Measurements from ENCODE around the gene ERMP1.

The ERMP1 gene

DNA sequence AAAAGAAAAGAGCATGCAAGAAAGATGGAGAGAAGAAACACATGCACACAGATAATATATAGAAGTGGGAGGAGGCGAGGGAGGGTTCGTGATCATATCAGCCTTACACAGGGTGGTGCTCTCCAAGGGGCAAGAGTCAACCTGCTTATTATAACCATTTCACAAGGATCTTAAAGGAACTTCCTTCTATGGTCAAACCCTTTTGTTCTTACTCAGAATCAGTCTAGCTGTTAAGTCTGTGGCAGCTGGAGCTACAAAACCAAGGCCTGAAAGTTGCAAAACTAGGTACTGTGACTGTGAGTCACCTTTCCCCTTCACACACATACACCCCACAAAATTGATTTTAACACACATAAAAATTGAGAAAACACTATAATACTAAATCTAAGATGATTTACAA, 18.5 kb upstream of the ERMP1 start:
- DNase-seq, result no peak

DNA sequence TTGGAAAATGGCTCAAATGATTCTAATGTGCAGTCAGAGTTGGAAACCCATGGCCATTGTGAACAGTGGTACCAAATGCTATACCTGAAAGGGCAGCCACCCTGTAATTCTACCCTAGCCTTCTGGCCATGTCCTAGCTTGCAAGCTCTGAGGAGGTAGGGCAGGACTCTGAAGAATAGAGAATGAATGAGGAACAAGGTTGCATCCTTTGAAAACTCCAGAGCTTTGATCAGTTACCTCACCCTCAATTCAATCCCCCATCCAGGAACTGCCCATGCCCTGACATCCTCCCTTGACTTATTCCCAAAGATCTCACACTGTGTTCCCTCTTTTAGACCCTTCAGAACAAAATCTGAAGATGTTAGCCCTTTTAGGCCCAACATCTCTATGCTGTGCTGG, 17.8 kb upstream of the ERMP1 start:
- DNase-seq, result no peak

DNA sequence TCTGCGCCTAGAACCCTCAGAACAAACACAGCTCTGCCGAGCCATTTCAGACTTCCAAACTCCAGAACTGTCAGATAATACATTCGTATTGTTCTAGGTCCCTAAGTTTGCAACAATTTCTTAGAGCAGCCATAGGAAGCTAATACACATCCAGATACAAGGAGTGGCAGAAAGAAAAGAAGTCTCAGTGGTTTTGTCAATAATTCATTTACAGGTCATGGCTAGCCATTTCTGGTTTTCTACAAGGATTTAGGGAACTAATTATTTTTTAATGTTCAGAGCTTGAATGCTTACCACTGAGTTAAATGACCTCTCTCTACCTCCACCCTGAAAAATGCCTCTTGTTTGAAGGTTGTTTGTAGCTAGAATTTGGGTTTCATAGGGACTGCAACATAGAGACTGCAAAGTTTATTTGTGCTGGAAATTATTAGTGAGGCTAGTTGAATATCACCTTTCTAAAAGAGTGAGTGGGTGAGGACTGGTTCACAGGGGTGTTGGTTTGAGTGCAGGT, 15.5 kb upstream of the ERMP1 start:
- no peak for DNase-seq

DNA sequence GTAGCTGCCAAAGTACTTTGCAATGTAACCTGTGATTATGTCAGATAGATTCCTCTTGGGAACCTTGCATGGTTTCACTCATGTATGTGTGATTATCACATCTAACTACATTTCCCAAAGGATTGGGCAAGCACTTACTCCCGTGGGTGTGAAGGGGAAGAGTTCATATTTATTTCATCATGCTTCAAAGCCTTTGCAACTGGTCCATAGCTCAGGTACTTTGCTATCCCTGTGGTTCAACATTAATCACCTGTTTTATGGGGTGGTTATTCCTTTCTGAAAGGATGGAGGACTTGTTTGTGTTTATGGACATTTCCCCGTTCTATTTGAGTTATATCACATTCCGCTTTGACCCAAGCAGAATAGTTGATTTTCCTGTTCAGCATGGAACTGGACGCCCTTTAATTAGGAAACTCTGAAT, 13.6 kb upstream of the ERMP1 start:
- no peak for DNase-seq

DNA sequence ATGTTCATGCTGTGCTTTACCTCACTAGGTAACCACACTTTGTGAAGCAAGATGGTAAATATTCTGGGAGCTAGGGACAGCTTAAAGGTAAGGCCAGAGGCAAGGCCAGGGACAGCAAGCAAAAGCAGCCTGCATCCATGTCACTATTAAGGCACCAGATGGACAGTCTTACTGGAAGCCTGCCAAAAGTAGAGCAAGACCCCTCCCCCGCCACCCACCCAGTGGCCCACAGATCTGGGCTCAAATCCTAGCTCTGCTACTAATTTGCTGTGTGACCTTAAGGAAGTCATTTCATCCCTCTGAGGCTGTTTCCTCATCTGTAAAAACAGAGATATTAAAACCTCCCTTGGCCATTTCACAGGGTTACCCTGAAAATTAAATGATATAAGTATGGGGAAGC, 13.2 kb upstream of the ERMP1 start:
- no peak for DNase-seq

DNA sequence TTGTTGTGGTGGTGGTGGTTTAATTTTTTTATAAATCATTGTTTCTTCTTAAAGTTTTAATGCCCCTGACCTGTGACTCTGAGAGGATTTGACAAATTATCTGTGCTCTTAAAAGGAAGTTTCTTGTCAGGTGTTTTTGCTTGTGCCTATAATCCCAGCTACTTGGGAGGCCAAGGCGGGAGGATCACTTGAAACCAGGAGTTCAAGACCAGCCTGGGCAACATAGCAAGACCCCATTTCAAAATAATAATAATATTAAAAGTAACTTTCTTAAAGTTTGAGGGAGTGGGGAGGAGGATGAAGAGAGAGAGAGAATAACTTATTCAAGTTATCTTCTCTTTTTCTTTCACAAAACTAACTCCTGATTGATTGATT, 12.2 kb upstream of the ERMP1 start:
- no peak for DNase-seq

DNA sequence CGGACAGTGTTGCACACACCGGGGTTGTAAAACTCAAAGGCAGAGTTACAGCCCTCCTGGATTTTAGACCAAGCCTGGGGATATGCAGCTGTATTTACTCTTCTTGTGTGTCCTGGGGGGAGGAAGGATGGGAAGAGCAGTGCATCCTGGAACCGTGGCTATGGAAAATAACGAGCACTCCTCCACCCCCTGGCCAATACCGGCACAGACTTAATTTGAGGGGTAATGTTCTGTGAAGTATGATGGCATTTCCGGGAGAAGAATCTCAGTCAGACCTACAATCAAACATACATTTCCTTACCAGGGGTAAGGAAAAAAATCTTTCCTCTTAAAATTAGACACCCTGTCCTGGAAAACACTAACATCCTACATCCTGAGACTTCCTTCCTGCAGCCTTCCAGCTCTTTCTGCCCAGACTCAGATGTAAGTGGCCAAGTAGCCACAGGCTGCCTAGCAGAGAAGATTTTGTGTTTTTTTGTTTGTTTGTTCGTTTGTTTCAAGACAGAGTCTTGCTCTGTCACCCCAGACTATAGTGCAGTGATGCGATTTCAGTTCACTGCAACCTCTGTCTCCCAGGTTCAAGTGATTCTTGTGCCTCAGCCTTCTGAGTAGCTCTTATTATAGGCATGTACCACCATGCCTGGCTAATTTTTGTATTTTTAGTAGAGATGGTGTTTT, 11.0 kb upstream of the ERMP1 start:
- DNase-seq, result no peak

DNA sequence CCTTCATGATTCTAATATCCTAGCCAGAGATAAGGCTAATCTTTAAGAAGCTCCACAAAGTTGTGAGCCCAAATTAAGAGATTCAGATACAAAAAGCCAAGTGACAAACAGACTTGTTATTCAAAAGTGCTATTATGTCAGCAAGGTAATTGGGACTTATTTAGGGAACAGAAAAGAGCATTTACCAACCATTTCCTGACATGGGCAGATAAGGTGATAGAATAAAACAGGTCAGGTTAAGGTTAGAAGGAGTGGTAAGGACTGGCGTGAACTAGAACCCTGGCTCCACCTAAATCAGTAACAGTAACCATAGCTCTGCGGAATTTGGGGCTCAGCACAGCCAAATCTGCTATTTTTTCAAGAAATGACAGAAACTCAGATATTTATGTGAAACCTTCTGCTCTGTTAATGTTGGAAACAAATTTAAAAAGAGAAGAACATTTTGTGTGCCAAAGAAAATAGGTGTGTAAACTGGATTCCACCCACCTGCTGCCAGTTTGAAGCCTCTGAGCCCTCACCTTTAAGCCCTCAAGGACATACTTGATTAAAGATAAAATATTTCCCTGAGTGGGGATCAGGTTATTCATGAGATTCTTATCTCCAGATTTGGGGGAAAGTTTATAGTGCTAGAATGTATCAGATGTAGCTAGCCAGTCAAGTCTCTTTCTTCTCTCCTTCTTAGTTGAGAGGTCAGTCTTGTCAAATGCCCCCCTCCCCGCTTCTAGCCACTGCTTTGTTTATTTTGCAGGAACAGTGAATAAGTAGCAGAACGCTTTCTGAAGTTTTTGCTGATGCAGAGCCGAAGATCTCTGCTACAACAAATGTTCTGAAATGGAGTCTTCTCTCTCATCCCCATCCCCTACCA, 10.2 kb upstream of the ERMP1 start:
- no peak for DNase-seq

DNA sequence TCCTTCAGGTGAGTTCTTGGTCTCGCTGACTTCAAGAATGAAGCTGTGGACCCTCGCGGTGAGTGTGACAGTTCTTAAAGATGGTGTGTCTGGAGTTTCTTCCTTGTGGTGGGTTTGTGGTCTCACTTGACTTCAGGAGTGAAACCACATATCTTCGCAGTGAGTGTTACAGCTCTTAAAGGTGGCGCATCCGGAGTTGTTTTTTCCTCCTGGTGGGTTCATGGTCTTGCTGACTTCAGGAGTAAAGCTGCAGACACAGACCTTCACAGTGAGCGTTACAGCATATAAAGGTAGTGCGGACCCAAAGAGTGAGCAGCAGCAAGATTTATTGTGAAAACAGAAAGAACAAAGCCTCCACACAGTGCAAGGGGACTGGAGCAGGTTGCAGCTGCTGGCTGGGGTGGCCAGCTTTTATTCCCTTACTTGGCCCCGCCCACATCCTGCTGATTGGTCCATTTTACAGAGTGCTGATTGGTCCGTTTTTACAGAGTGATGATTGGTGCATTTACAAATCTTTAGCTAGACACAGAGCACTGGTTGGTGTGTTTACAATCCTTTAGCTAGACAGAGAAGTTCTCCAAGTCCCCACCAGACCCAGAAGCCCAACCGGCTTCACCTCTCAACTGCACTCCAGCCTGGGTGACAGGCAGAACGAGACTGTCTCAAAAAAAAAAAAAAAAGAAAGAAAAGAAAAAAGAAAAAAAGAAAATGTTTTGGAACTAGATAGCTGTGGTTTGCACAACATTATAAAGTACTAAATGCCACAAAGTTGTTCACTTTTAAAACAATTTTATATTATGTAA, 9.1 kb upstream of the ERMP1 start:
- no peak for DNase-seq

DNA sequence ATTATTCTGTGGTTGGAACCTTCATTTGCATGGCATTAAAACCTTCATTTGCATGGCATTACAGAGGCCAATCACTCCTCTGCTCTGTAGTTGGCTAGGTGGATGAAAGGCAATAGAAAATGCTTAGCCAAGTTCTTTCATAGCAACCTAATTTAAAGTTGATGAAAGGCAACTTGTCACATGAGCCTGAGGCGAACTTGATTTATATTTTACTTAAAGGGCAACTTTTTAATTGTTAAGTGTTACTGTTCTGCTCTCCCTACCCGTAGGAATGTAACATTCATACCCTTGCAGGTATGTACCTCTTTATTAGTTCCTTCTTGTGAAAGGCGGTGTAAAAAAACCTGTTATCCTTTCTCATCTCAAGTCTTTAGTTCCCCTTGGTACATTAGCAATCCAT, 7.9 kb upstream of the ERMP1 start:
- DNase-seq, result no peak

DNA sequence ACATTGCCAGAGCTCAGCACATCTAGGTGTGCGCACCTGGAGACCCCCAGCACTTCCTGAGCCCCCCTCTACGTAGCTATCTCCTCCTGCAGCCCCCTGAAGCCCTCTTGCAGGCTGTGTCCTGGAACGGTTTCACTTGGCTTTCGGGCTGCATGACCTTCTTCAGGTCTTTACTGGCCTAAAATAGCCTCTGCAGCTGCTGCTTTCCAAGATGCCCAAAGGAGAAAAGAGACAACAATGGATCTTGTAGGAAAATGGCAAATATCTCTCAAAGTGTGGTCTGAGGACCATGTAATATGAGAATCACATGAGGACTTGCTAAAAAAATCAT, 6.6 kb upstream of the ERMP1 start:
- DNase-seq, result no peak

DNA sequence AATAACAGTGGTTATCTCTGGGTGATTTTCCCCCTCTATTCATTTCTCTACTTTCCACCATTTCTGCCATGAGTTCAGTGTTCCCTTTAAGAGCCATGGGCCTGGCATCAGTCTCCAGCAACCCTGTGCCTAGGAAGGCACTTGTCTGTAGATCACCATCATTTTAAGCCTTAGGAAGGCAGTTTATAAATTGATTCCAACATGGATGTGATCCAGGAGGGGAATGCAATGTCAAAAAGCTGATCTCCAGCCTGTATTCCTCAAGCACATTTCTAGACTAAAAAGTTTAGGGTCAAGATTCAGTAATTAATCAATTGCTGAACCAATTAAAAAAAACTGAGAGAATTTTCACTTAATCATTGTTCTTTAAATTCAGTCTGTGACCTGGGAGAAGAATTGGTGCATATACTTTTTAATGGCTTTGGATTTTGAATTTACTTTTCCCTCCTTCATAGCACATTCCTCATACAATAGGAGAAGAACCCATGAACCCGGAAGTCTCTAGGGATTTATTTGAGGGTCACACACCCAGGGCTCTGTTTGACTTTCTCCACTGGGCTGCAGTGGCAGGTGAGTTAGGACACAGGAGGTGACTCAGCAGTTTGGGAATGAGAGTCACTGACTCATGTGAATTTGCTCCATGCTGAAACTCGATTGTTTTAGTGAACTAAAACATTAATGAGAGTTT, 6.1 kb upstream of the ERMP1 start:
- DNase-seq, result no peak

DNA sequence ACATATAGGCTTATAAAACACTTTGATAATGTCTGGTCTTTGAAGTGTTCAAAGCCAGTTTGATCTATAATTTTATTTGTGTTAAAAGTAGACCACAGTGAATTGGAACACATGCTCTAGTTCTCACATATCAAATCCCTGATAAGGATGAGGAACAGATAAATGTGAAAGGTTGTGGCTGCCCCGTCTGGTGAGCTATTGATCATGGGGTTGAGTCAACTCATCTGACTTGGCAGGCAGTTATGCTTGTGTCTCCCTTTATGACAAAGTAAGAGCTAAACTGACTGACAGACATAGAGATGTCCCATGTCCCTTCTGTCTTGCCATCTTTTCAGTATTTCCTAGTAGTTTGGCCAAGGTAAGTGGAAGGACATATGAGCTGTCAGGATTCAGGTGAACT, 2.9 kb upstream of the ERMP1 start:
- DNase-seq, result no peak

DNA sequence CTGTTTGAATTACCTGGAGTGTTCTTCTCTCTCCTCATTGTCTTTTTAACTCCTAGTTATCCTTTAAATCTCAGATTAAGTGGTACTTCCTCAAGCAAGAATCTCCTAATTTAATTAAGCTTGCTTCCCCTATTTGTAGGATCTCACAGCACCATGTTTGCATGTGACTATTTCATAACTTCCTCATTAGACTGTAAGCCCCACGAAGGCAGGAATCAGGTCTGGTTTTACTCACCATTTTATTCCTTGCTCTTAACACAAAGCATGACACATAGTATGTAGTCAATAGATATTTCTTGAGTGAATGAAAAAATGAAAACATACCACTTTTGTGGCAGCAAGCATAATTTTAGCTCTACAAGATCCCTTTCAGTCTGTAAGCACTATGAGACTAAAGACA, 1.3 kb upstream of the ERMP1 start:
- no peak for DNase-seq

DNA sequence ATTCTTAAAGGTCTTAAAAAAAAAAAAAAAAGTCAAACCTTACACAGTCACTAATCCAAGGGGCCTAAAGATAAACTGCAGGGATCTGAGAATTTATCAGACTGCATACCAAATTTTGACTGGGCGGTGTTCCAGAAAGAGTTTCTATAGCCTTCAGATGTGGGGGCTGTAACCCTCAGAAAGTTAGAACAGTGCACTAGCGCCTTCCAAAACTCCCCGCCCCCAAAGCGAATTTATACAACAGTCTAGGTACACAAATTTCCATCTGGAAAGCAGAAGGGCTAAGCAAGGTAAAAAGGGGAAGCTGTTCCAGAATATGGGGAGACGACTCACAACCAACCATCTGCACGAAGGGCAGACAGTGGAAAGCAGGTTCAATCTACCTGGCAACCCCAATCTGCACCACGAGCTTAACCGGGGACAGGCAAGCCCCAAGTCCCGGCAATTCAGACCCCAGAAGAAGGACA, 813 bp downstream of the ERMP1 start:
- DNase-seq, result peak; percentile 40

DNA sequence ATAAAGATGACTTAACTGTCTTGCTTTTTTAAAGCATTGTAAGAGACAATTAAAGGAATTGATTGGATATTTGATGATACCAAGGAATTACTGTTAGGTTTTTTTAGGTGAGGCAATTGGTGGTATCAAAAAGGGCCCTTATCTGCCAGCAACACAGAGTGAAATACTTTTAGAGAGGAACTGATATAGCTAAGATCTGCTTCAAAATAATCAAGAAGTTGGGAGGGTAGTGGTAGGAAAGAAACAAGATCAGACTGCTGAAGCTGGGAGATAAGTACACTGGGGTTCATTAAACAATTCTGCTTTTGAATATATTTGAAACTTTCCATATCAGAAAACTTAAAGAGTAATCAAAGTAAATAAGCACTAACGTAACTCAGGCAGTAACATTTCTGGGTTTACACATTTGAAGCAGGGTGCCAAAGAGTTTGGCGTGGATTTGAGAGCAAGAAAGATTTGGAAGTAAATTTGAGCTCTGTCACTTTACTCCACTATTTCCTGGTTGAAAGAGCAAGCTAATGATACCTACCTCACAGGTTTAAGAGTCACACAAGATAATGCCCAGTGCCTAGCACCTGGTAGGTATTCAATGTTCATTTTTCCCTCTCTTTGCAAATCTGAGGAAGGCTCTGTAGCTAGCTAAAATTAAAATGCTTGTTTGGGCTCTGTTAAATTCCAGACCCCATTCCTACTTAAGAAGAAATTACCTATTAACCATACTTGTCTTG, 6.9 kb downstream of the ERMP1 start:
- DNase-seq, result no peak

DNA sequence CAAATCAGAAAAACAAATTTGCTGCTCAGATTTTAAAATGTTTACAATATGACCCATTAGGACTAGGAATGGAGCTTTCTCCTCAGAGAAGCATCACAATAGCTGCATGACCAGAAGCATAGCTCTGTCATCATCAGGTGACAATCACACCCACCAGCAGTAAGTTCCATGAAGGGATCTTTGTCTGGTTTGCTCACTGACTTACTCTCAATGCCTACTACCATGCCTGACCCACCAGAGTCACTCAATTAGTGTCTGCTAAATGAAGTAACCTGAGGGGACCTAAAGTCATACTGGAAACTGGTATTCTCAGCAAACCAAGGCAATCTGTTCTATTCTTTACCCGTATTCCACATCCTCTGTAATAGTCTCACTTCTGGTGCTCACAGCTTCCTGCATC, 7.7 kb downstream of the ERMP1 start:
- DNase-seq, result no peak

DNA sequence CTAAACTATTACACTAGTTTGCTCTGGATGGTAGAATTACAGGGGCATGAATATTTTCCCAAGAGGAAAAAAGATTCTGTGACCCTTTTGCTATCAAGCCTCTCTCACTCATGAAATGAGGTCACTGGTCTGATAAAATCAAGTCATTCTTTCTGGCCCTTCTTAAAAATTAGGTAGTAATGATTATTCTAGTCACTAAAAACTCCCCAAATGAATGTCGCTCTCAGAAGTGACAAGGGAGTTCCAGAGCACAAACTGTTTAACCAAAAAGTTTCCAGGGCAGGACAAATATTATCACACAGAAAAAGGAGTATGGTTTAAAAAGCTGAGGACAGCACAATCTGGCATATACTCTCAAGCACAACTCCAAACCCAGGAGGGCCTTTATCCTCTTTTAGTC, 12.5 kb downstream of the ERMP1 start:
- DNase-seq, result no peak

DNA sequence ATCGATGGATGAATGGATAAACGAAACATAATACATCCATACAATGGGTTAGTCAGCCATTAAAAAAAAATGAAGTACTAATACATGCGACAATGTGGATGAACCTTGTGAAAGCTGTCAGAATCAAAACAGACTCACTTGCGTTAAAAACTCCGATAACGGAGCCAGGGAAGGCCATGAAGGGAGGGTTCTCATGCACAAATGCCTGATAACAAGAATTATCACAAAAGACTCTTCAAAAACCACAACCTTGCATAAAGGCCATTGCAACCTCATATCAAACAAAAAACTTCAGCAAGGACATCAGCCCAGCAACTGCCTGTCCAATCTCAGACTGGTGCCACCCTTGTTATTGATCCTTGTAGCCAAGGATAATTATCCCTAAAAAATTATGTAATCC, 13.7 kb downstream of the ERMP1 start:
- no peak for DNase-seq

DNA sequence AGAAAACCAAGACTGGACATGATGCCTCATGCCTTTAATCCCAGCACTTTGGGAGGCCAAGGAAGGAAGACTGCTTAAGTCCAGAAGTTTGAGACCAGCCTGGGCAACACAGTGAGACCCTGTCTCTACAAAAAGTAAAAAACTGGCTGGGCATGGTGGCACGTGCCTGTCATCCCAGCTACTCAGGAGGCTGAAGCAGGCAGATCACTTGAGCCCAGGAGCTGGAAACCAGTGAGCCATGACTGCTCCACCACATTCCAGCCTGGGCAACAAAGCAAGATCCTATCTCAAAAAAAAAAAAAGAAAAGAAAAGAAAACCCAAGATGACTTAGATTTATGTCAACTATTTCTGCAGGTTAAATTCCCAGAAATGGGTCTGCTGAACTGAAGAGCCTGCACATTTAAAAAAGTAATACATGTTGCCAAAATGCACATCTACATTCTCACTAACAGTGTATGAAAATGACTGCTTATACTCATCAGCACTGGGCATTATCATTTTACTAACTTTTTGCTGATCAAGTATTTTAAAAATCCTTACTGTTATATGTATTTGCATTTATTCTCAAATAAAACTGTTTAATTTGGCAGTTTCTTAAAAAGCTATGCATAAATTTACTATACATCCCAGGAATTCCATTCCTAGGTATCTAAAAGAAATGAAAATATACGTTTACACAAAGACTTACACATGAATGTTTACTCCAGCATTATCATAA, 14.3 kb downstream of the ERMP1 start:
- DNase-seq, result no peak

DNA sequence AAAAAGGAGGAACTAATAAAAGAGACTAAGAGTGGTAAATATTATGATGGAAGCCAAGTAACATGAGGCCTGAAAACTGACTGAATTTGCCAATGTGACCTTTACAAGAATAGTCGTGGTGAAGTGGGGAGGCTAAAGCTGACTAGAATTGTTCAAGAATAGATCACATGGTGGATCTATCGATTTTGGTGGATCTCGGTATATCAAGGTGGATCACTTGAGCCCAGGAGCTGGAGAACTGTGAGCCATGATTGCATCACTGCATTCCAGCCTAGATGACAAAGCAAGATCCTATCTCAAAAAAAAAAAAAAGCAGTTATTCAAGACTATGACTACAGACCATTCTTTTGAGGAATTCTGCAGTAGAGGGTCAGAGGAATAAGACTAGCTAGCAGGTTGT, 15.1 kb downstream of the ERMP1 start:
- no peak for DNase-seq

DNA sequence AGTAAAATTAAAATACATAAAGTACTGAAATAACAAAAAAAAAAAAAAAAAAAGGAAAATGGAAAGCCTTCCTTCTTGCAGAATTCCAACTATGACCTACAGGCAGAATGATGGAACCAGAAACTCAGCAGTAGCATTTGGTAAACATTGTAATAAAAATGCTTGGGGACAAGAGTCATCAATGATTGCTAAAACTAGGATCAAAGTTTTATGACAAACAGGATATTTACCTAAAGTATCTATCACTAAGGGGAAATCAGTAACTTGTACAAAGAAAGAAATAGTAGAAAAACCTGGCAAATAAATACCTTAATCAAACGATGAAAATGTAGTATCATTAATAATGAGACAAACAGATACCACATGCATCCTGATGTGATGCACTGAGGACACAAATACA, 17.5 kb downstream of the ERMP1 start:
- no peak for DNase-seq
